ENCODE results near the gene ARPC1A. TPM values are rescaled to one million over a fixed set of nuclear protein-coding genes. Genes with fewer than 3 reads are reported as not detected.
"Not testable (repeated sequence)": the region's sequence is repeated elsewhere in the genome, so short reads cannot be mapped to it uniquely, and the experiment has no call there.

ARPC1A gene
- total RNA-seq, 1 experiment from 2014 or later, result 183 TPM

DNA sequence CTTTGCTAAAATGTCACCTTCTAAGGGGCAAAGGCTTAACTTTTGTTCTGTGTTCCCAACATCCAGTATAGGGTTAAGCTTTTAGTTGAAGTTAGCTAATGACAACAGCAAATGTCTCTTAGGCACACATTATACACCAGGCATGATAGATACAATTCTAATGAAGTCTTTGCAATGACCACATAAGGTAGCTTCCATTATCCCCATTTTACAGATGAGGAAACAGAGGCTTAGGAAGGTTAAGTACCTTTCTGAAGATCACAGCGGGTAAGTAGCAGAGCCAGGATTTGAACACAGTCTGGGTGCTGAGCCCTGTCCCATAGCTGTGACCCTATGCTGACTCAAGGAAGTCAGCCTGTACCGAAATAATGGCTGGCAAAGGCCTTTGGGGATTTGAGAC lies 84.9 kb downstream of the ARPC1A start:
- H3K27me3 ChIP-seq (ENCODE audit: low read length), result no peaks in the 10 kb centered on the region
- peaks cover 41% of the 10 kb centered on the region for H3K36me3 ChIP-seq (ENCODE audit: low read depth, low read length)
- intact Hi-C loops (cut with micrococcal nuclease), result no loop called here
- ChIA-PET POLR2A (ENCODE audit: unreplicated experiment) (no interaction called here), CTCF (no interaction called here)
- no peak for TF ChIP-seq CTCF (conservative IDR thresholded peaks at IDR 0.05; ENCODE audit: low read depth, low read length)
- TF ChIP-seq EZH2phosphoT487 (IDR thresholded peaks at IDR 0.05; ENCODE audit: borderline replicate concordance, low read length), result no peak
- TF ChIP-seq EZH2 (IDR thresholded peaks at IDR 0.05; ENCODE audit: low read length, unreplicated experiment), result no peak
- H3K9ac ChIP-seq (ENCODE audit: low read length), result no peak overlapping the region
- peaks cover 13% of the 10 kb centered on the region for H4K20me1 ChIP-seq (ENCODE audit: low read length)
- no peaks in the 10 kb centered on the region for H3K9me3 ChIP-seq (ENCODE audit: low read length)
- no peak overlapping the region; the same call in 1 of the 2 replicates for H3K4me3 ChIP-seq (ENCODE audit: low read length)
- no peaks in the 10 kb centered on the region for H3F3A ChIP-seq (ENCODE audit: low read length, unreplicated experiment)
- H3K9me2 ChIP-seq (replicated peaks; ENCODE audit: low read length), result no peaks in the 10 kb centered on the region
- no peak overlapping the region for H3K27ac ChIP-seq (ENCODE audit: low read length)
- no peak overlapping the region for H2AFZ ChIP-seq (ENCODE audit: low read length)
- DNase-seq, result no peak
- peaks cover 22% of the 10 kb centered on the region for H3K4me1 ChIP-seq (ENCODE audit: insufficient read depth, low read length)
- no TSS peak for BruUV-seq (replicated peaks)
- peaks cover 54% of the 10 kb centered on the region for H3K79me2 ChIP-seq (ENCODE audit: low read length)
- H3K4me2 ChIP-seq (ENCODE audit: low read length), result peak overlapping the region; percentile 91; the same call in 1 of the 2 replicates
- no peak for ATAC-seq

DNA sequence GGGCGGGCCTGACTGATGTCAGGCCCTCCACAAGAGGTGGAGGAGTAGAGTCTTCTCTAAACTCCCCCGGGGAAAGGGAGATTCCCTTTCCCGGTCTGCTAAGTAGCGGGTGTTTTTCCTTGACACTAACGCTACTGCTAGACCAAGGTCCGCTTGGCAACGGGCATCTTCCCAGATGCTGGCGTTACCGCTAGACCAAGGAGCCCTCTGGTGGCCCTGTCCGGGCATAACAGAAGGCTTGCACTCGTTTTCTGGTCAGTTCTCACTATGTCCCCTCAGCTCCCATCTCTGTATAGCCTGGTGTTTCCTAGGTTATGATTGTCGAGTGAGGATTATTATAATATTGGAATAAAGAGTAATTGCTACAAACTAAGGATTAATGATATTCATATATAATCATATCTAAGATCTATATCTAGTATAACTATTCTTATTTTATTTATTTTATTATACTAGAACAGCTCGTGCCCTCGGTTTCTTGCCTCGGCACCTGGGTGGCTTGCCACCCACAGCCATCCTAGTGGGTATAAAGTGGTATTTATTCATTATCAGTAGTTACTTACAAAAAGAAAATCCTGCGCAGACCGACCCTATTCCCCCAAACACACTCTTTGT lies 89.9 kb downstream of the ARPC1A start:
- H3K9me3 ChIP-seq (ENCODE audit: low read length); BruUV-seq (replicated peaks); H4K20me1 ChIP-seq (ENCODE audit: low read length); H3K9ac ChIP-seq (ENCODE audit: low read length); H3K4me3 ChIP-seq (ENCODE audit: low read length); H3K9me2 ChIP-seq (replicated peaks; ENCODE audit: low read length); ATAC-seq; H3K27ac ChIP-seq (ENCODE audit: low read length); H3K4me1 ChIP-seq (ENCODE audit: insufficient read depth, low read length); H3K79me2 ChIP-seq (ENCODE audit: low read length); H3K4me2 ChIP-seq (ENCODE audit: low read length); H3K27me3 ChIP-seq (ENCODE audit: low read length); H2AFZ ChIP-seq (ENCODE audit: low read length); H3F3A ChIP-seq (ENCODE audit: low read length, unreplicated experiment); intact Hi-C loops (cut with micrococcal nuclease): not testable (repeated sequence)
- DNase-seq, result peak; percentile 69
- peak; percentile 49 for TF ChIP-seq CTCF (conservative IDR thresholded peaks at IDR 0.05; ENCODE audit: low read depth, low read length)
- H3K36me3 ChIP-seq (ENCODE audit: low read depth, low read length), result peaks cover 60% of the 10 kb centered on the region
- POLR2A ChIA-PET (ENCODE audit: unreplicated experiment), result interaction anchor here (0.6 kb wide), 2 partner anchors 472 to 580 kb away, joined by 4 to 6 read pairs; no protein-coding TSS in a partner anchor
- CTCF ChIA-PET, result interaction anchor here (0.7 kb wide), 2 partner anchors 40 to 637 kb away, joined by 7 to 9 read pairs; no protein-coding TSS in a partner anchor

Other genes starting within 250 kb of the ARPC1A start
- gene SMURF1, start 181.8 kb upstream of the ARPC1A start, total RNA-seq (2014; rRNA removed), result 30.2 and 32.3 TPM in 2 replicates
- 0.40 and 1.3 TPM in 2 replicates for gene KPNA7, start 117.8 kb upstream of the ARPC1A start, total RNA-seq (2014; rRNA removed)
- 2.8 and 4.7 TPM in 2 replicates for gene MYH16, start 53.1 kb upstream of the ARPC1A start, total RNA-seq (2014; rRNA removed)
- 358 and 381 TPM in 2 replicates for gene ARPC1B, start 48.8 kb downstream of the ARPC1A start, total RNA-seq (2014; rRNA removed)
- 58.6 and 84.7 TPM in 2 replicates for gene PDAP1, start 82.7 kb downstream of the ARPC1A start, total RNA-seq (2014; rRNA removed)
- gene BUD31, start 83.1 kb downstream of the ARPC1A start, total RNA-seq (2014; rRNA removed), result 120 and 144 TPM in 2 replicates
- gene PTCD1, start 112.9 kb downstream of the ARPC1A start, total RNA-seq (2014; rRNA removed), result 10.4 and 11.5 TPM in 2 replicates
- gene CPSF4, start 113.0 kb downstream of the ARPC1A start, total RNA-seq (2014; rRNA removed), result 49.5 and 65.3 TPM in 2 replicates
- gene ATP5MF, start 140.3 kb downstream of the ARPC1A start, total RNA-seq (2014; rRNA removed), result 660 and 1,030 TPM in 2 replicates
- 6.6 and 8.3 TPM in 2 replicates for gene ZNF789, start 147.0 kb downstream of the ARPC1A start, total RNA-seq (2014; rRNA removed)
- 17.7 and 19.4 TPM in 2 replicates for gene ZNF394, start 174.4 kb downstream of the ARPC1A start, total RNA-seq (2014; rRNA removed)
- gene ZKSCAN5, start 178.8 kb downstream of the ARPC1A start, total RNA-seq (2014; rRNA removed), result 8.6 and 9.9 TPM in 2 replicates
- gene FAM200A, start 226.2 kb downstream of the ARPC1A start, total RNA-seq (2014; rRNA removed), result 2.2 and 3.8 TPM in 2 replicates
- gene ZNF655, start 232.7 kb downstream of the ARPC1A start, total RNA-seq (2014; rRNA removed), result not detected in 2 replicates